Adrenal gland (tissue), 12 donors: Measurements from ENCODE around the gene KCNIP1. TPM values are rescaled to one million over a fixed set of nuclear protein-coding genes. Genes with fewer than 3 reads are reported as not detected.

ENCODE experiments used
- DNase-seq, 7 donors: peaks; one replicate each; pipeline ENCODE4 v3.0.0-alpha.2; 2019 to 2020
- H3K27ac ChIP-seq, 5 donors: fragments of 200-600 bp; sonication (generic) in 4 of 5; 1 replicate in 3 of 5; 2 replicates in 2 of 5; pipeline versions ENCODE4 v1.5.1 to v1.8.0; 2016 to 2020; ENCODE audit warnings: mild to moderate bottlenecking in 1 of 5
- H3K27me3 ChIP-seq: fragments of 200-600 bp; 2 replicates; pipeline ENCODE4 v1.8.0; 2021
- H3K36me3 ChIP-seq, 2 donors: fragments of 200-600 bp; replicated peaks in 1 of 2; 1 replicate in 1 of 2; 2 replicates in 1 of 2; pipeline versions ENCODE4 v1.5.1 to v1.8.0; 2018 to 2022
- H3K4me1 ChIP-seq, 2 donors: fragments of 200-600 bp; replicated peaks in 1 of 2; 1 replicate in 1 of 2; 2 replicates in 1 of 2; pipeline versions ENCODE4 v1.5.1 to v1.8.0; 2018 to 2021
- H3K4me3 ChIP-seq, 4 donors: fragments of 200-600 bp; sonication (generic) in 3 of 4; one replicate each; pipeline ENCODE4 v1.5.1; 2016 to 2018
- H3K9me3 ChIP-seq, 3 donors: fragments of 200-600 bp; sonication (generic) in 1 of 3; replicated peaks in 1 of 3; 1 replicate in 2 of 3; 2 replicates in 1 of 3; pipeline versions ENCODE4 v1.5.1 to v1.8.0; 2016 to 2021
- CTCF ChIP-seq, 6 experiments: fragments of 450-650 bp in 4 of 6; fragments of 200-600 bp in 2 of 6; sonication (generic) in 1 of 6; IDR thresholded peaks; 1 replicate in 5 of 6; 2 replicates in 1 of 6; pipeline versions ENCODE4 v1.5.1 to v1.8.0; 2016 to 2021; ENCODE audit warnings: antibody characterized with exemption in 6 of 6, mild to moderate bottlenecking in 2 of 6, moderate library complexity in 1 of 6
- POLR2A ChIP-seq, 2 donors: fragments of 450-650 bp; IDR thresholded peaks; one replicate each; pipeline ENCODE4 v1.6.1; 2017; ENCODE audit warnings: antibody characterized with exemption in 2 of 2, mild to moderate bottlenecking in 2 of 2, moderate library complexity in 1 of 2
- WGBS, 4 donors: extraction: QIAGEN DNeasy Blood & Tissue Kit in 2 of 4; methylation state at CpG; one replicate each; pipeline versions ENCODE4 v1.1.5 to v1.1.7; 2013 to 2017; 5-methylcytosine and 5-hydroxymethylcytosine counted together
- intact Hi-C, 2 donors: fragments of 100-400 bp; cut with DNase I; formaldehyde crosslinking; loops; one replicate each; pipeline versions ENCODE4 v1.14.1 to v1.15.0; 2022 to 2023
- polyA plus RNA-seq, 3 donors: library from polyadenylated mRNA; stranded (reverse); fragments of 200-250 nt in 2 of 3; fragments of 350-450 nt in 1 of 3; fragmentation: Illumina TruSeq in 1 of 3; extraction: RNeasy Lipid Tissue Mini Kit (QIAGEN cat#74804) in 1 of 3; gene quantifications; one replicate each; pipeline ENCODE4 v1.2.3, GENCODE V29; 2013 to 2014
- total RNA-seq, 9 donors: library from RNA; depleted of rRNA in 4 of 9; stranded (reverse); fragments of >200 nt in 4 of 9; fragments of 120-200 nt in 1 of 9; fragmentation: NEBNext Ultra II Directional in 1 of 9; extraction: Animal tissue kit (Norgen Biotek cat#: 25700) in 1 of 9; gene quantifications; one replicate each; pipeline versions ENCODE4 v1.1.0 to v1.2.4, GENCODE V29; 2013 to 2023
- donor health status: healthy with polysubstance abuse.
- donor health status: Bipolar disorder and iron deficiency.
- donor health status: DM: yes; HTN: yes; CAD: no.
- donor health status: DM: no; HTN: no; CAD: no.
- donor health status: DM: no; HTN: no; CAD: no.
- donor health status: DM: yes; HTN: yes; CAD: no.

KCNIP1 gene
- total and polyA plus RNA-seq, 12 donors: 0.14 to 12.6 (median 1.7) TPM; not detected in 1

GRCh38 chr5:170603109-170603508 is 99.3 kb downstream of the KCNIP1 start:
- WGBS, 4 donors: 73 to 83% (median 79%) methylated on average over 10 of the region's 10 CpGs
- Histone ChIP-seq H3K27me3 (no peaks in the 10 kb centered on the region), H3K4me3 (no peak overlapping the region), H3K4me1 (peaks cover 0 to 5% of the 10 kb centered on the region in 2 donors), H3K27ac (no peak overlapping the region), H3K9me3 (no peaks in the 10 kb centered on the region), H3K36me3 (no peaks in the 10 kb centered on the region)
- DNase-seq: no peak
- intact Hi-C loops: no loop called here
- TF ChIP-seq POLR2A (IDR thresholded peaks at IDR 0.05) (no peak), CTCF (IDR thresholded peaks at IDR 0.05) (no peak)

GRCh38 chr5:170603578-170604565 is 100.1 kb downstream of the KCNIP1 start:
- Histone ChIP-seq H3K36me3 (no peaks in the 10 kb centered on the region), H3K4me1 (no peaks in the 10 kb centered on the region), H3K27ac (no peak overlapping the region), H3K27me3 (no peaks in the 10 kb centered on the region), H3K9me3 (no peaks in the 10 kb centered on the region), H3K4me3 (no peak overlapping the region)
- 45 to 55% (median 49%) methylated on average over 11 to 12 of the region's 12 CpGs for WGBS, 4 donors
- peak; percentile 69 to 84 (median 77) for DNase-seq
- TF ChIP-seq CTCF (IDR thresholded peaks at IDR 0.05) (peak; percentile 64 to 87 (median 81)), POLR2A (IDR thresholded peaks at IDR 0.05) (no peak)
- intact Hi-C loops: no loop called here

GRCh38 chr5:170606941-170607340 is 103.1 kb downstream of the KCNIP1 start:
- H3K4me1 ChIP-seq: no peaks in the 10 kb centered on the region

More at GRCh38 chr5:170606941-170607340, 103.1 kb downstream of the KCNIP1 start:
- no peaks in the 10 kb centered on the region for H3K9me3 ChIP-seq
- DNase-seq: no peak
- no peak overlapping the region for H3K27ac ChIP-seq
- H3K36me3 ChIP-seq: no peaks in the 10 kb centered on the region
- TF ChIP-seq POLR2A (IDR thresholded peaks at IDR 0.05) (no peak), CTCF (IDR thresholded peaks at IDR 0.05) (no peak)
- intact Hi-C loops: no loop called here
- H3K4me3 ChIP-seq: no peak overlapping the region
- WGBS, 4 donors: 78 to 90% (median 81%) methylated on average over 9 of the region's 9 CpGs
- no peaks in the 10 kb centered on the region for H3K27me3 ChIP-seq
